HepG2 (cell line): ENCODE results near the gene IL22RA1. TPM values are rescaled to one million over a fixed set of nuclear protein-coding genes. Genes with fewer than 3 reads are reported as not detected.

Experiments
- ARNTL ChIP-seq: sonication (generic); formaldehyde crosslinking; IDR thresholded peaks from 2 replicates; pipeline ENCODE4 v1.4.0; 2020; ENCODE audit warnings: mild to moderate bottlenecking, missing genetic modification reagents
- EZH2 ChIP-seq: conservative IDR thresholded peaks from 2 replicates; pipeline ENCODE4 v1.6.1; 2012; ENCODE audit warnings: mild to moderate bottlenecking, low read depth, low read length, moderate library complexity
- HDAC1 ChIP-seq: sonication (generic); formaldehyde crosslinking; IDR thresholded peaks from 2 replicates; pipeline ENCODE4 v1.5.1; 2020; ENCODE audit warnings: mild to moderate bottlenecking, missing genetic modification reagents
- HNRNPL ChIP-seq: fragments of 200-400 bp; formaldehyde crosslinking; IDR thresholded peaks from 2 replicates; pipeline ENCODE4 v1.6.1; 2017; ENCODE audit warnings: mild to moderate bottlenecking, low read depth, low read length
- MYC ChIP-seq: sonication (generic); formaldehyde crosslinking; IDR thresholded peaks from 2 replicates; pipeline ENCODE4 v1.9.0; 2021; ENCODE audit warnings: missing genetic modification reagents, borderline replicate concordance
- REL ChIP-seq: sonication (generic); formaldehyde crosslinking; conservative IDR thresholded peaks from 2 replicates; pipeline ENCODE4 v1.8.0; 2022; ENCODE audit warnings: mild to moderate bottlenecking, missing genetic modification reagents, moderate library complexity
- SIN3A ChIP-seq: IDR thresholded peaks from 2 replicates; pipeline ENCODE4 v1.6.1; 2011; ENCODE audit warnings: low read depth, mild to moderate bottlenecking, control low read depth, low read length, borderline replicate concordance
- SIX4 ChIP-seq: sonication (generic); formaldehyde crosslinking; IDR thresholded peaks from 2 replicates; pipeline ENCODE4 v1.4.0; 2020; ENCODE audit warnings: missing genetic modification reagents
- SOX5 ChIP-seq: IDR thresholded peaks from 2 replicates; pipeline ENCODE4 v1.6.1; 2016; ENCODE audit warnings: borderline replicate concordance
- SP1 ChIP-seq, 2 experiments: fragments of 450-650 bp in 1 of 2; sonication (generic) in 1 of 2; formaldehyde crosslinking in 1 of 2; IDR thresholded peaks; 2 replicates each; pipeline versions ENCODE4 v1.4.0 to v1.6.1; 2016 to 2020; ENCODE audit warnings: missing genetic modification reagents in 1 of 2
- SRF ChIP-seq: IDR thresholded peaks from 2 replicates; pipeline ENCODE4 v1.6.1; 2011; ENCODE audit warnings: mild to moderate bottlenecking, low read depth, low read length, moderate library complexity
- TARDBP ChIP-seq: sonication (generic); formaldehyde crosslinking; IDR thresholded peaks from 2 replicates; pipeline ENCODE4 v1.8.0; 2022; ENCODE audit warnings: mild to moderate bottlenecking, missing genetic modification reagents
- TEAD3 ChIP-seq: optimal IDR thresholded peaks from 2 replicates; pipeline ENCODE3; 2016; ENCODE audit warnings: borderline replicate concordance
- TOPORS ChIP-seq: sonication (generic); formaldehyde crosslinking; IDR thresholded peaks from 2 replicates; pipeline ENCODE4 v1.8.0; 2023; ENCODE audit warnings: mild to moderate bottlenecking, missing genetic modification reagents
- ZNF207 ChIP-seq: fragments of 450-650 bp; IDR thresholded peaks from 2 replicates; pipeline ENCODE4 v1.6.1; 2016; ENCODE audit warnings: antibody characterized with exemption, borderline replicate concordance
- ZNF431 ChIP-seq: sonication (generic); formaldehyde crosslinking; IDR thresholded peaks from 2 replicates; pipeline ENCODE4 v1.9.0; 2022; ENCODE audit warnings: missing genetic modification reagents, low read depth, mild to moderate bottlenecking, borderline replicate concordance
- ZSCAN31 ChIP-seq: sonication (generic); formaldehyde crosslinking; IDR thresholded peaks from 2 replicates; pipeline ENCODE4 v1.5.0; 2020; ENCODE audit warnings: low read depth, mild to moderate bottlenecking, missing genetic modification reagents
- polyA plus RNA-seq, 8 experiments: library from polyadenylated mRNA; depleted of rRNA in 3 of 8; stranded (reverse) in 7 of 8; unstranded in 1 of 8; fragments of >200 nt; fragmentation: Illumina TruSeq in 4 of 8; extraction: Trizol in 4 of 8; gene quantifications; 2 replicates each; pipeline versions ENCODE4 v1.2.1 to v1.2.3, GENCODE V29; 2011 to 2016; ENCODE audit warnings: low read depth in 4 of 8, missing spikeins in 1 of 8, mixed read lengths in 1 of 8; ENCODE audit not compliant: insufficient read depth in 1 of 8
- total RNA-seq, 5 experiments: library from RNA; depleted of rRNA; stranded (reverse); fragments of >200 nt; fragmentation: Illumina TruSeq; extraction: Trizol; gene quantifications; 2 replicates each; pipeline ENCODE4 v1.2.3, GENCODE V29; 2016; ENCODE audit warnings: low read depth in 1 of 5
- TF ChIP-seq, protein P1 (sequence below): IDR thresholded peaks from 2 replicates; pipeline ENCODE4 v1.6.1; 2012; ENCODE audit warnings: inconsistent platforms
- TF ChIP-seq, protein P2 (sequence below): IDR thresholded peaks from 2 replicates; pipeline ENCODE4 v1.6.1; 2016; ENCODE audit warnings: control low read depth
- TF ChIP-seq, protein P3 (sequence below): sonication (generic); formaldehyde crosslinking; IDR thresholded peaks from 2 replicates; pipeline ENCODE4 v1.4.0; 2020; ENCODE audit warnings: missing genetic modification reagents
- TF ChIP-seq, protein P4 (sequence below): sonication (generic); formaldehyde crosslinking; IDR thresholded peaks from 2 replicates; pipeline ENCODE4 v1.4.0; 2020; ENCODE audit warnings: missing genetic modification reagents
- TF ChIP-seq, protein P5 (sequence below): sonication (generic); formaldehyde crosslinking; IDR thresholded peaks from 2 replicates; pipeline ENCODE4 v1.4.0; 2020; ENCODE audit warnings: mild to moderate bottlenecking, missing genetic modification reagents

The IL22RA1 gene
- total and polyA plus RNA-seq, 2 of the 13 experiments (the other 11 are each of a cell fraction or from before 2014, with no cell fraction given), result 4.4 to 10.2 TPM

DNA sequence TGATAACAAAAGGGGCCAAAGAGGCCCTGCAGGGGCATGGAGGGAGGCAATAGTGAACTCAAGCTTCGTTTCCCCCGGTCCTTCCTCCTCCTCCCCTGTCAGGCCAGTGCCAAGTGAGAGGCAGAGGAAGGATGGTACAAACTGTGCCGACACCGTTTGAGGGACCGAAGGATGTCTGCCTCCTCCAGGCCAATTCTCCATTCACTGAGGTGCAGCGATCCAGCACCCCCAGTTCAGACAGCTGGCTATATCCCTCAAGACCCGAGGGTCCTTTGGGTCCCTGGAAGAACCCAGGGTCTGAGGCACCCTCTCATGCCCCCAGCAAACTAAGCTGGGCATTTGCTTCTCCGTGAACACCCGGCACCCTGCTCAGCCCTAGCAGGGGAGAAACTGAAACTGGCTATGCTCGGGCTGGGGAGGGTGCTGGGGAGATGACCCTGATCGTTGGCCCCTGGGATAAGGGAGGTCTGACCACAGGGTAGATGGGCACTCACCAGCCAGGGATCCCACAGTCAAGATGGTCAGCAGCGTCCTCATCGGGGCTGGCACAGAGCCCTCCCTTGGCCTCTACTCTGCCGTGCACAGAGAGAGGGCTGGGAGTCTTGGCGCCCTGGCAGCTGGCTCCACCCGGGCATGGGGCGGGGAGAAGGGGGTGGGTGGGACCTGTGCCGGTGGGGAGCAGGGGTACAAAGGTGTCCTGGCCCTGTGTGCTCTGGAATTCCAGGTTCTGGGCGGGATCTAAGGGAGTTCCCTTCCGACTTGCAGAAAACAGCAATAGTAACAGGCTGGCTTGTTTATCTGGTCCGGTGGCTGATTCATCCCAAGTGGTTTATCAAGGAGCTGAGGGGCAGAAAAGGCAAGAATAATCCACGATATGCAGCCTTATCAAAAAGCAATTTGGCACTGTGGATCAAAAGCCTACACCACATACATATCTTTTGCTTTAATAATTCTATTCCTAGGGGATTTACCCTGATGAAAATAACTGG is at the start of gene IL22RA1 (continued):
- TF ChIP-seq, protein P1, sequence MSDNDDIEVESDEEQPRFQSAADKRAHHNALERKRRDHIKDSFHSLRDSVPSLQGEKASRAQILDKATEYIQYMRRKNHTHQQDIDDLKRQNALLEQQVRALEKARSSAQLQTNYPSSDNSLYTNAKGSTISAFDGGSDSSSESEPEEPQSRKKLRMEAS, result no peak
- TF ChIP-seq TARDBP (CRISPR knock-in tag), result peak; percentile 47; the same call in 1 of the 2 replicates
- TF ChIP-seq SIX4 (CRISPR knock-in tag), result no peak
- TF ChIP-seq MYC (CRISPR knock-in tag), result peak; percentile 37; the same call in 1 of the 2 replicates
- TF ChIP-seq SIN3A, result peak; percentile 54; the same call in 1 of the 2 replicates
- TF ChIP-seq, protein P2, sequence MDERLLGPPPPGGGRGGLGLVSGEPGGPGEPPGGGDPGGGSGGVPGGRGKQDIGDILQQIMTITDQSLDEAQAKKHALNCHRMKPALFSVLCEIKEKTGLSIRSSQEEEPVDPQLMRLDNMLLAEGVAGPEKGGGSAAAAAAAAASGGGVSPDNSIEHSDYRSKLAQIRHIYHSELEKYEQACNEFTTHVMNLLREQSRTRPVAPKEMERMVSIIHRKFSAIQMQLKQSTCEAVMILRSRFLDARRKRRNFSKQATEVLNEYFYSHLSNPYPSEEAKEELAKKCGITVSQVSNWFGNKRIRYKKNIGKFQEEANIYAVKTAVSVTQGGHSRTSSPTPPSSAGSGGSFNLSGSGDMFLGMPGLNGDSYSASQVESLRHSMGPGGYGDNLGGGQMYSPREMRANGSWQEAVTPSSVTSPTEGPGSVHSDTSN (CRISPR knock-in tag), result no peak
- peak; percentile 63 for TF ChIP-seq HDAC1 (CRISPR knock-in tag)
- no peak for TF ChIP-seq SP1 (IDR thresholded peaks at IDR 0.05)
- TF ChIP-seq SP1 (CRISPR knock-in tag; IDR thresholded peaks at IDR 0.05), result peak; percentile 7; the same call in 1 of the 2 replicates
- TF ChIP-seq, protein P3, sequence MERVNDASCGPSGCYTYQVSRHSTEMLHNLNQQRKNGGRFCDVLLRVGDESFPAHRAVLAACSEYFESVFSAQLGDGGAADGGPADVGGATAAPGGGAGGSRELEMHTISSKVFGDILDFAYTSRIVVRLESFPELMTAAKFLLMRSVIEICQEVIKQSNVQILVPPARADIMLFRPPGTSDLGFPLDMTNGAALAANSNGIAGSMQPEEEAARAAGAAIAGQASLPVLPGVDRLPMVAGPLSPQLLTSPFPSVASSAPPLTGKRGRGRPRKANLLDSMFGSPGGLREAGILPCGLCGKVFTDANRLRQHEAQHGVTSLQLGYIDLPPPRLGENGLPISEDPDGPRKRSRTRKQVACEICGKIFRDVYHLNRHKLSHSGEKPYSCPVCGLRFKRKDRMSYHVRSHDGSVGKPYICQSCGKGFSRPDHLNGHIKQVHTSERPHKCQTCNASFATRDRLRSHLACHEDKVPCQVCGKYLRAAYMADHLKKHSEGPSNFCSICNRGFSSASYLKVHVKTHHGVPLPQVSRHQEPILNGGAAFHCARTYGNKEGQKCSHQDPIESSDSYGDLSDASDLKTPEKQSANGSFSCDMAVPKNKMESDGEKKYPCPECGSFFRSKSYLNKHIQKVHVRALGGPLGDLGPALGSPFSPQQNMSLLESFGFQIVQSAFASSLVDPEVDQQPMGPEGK (CRISPR knock-in tag), result peak; percentile 38; the same call in 1 of the 2 replicates
- TF ChIP-seq REL, result no peak
- TF ChIP-seq ZNF431 (CRISPR knock-in tag), result 0 out of 2 replicates have a peak, but pooled peaks have one; percentile 18
- peak; percentile 54; the same call in 1 of the 2 replicates for TF ChIP-seq TOPORS (CRISPR knock-in tag)
- TF ChIP-seq ZNF207, result no peak
- peak; percentile 40 for TF ChIP-seq TEAD3
- 0 out of 2 replicates have a peak, but pooled peaks have one; percentile 31 for TF ChIP-seq ARNTL (CRISPR knock-in tag)
- no peak for TF ChIP-seq SRF
- TF ChIP-seq EZH2, result no peak
- TF ChIP-seq SOX5 (CRISPR knock-in tag), result no peak
- TF ChIP-seq ZSCAN31 (CRISPR knock-in tag), result no peak
- TF ChIP-seq, protein P4, sequence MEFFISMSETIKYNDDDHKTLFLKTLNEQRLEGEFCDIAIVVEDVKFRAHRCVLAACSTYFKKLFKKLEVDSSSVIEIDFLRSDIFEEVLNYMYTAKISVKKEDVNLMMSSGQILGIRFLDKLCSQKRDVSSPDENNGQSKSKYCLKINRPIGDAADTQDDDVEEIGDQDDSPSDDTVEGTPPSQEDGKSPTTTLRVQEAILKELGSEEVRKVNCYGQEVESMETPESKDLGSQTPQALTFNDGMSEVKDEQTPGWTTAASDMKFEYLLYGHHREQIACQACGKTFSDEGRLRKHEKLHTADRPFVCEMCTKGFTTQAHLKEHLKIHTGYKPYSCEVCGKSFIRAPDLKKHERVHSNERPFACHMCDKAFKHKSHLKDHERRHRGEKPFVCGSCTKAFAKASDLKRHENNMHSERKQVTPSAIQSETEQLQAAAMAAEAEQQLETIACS (CRISPR knock-in tag), result no peak
- TF ChIP-seq HNRNPL, result peak; percentile 89
- TF ChIP-seq, protein P5, sequence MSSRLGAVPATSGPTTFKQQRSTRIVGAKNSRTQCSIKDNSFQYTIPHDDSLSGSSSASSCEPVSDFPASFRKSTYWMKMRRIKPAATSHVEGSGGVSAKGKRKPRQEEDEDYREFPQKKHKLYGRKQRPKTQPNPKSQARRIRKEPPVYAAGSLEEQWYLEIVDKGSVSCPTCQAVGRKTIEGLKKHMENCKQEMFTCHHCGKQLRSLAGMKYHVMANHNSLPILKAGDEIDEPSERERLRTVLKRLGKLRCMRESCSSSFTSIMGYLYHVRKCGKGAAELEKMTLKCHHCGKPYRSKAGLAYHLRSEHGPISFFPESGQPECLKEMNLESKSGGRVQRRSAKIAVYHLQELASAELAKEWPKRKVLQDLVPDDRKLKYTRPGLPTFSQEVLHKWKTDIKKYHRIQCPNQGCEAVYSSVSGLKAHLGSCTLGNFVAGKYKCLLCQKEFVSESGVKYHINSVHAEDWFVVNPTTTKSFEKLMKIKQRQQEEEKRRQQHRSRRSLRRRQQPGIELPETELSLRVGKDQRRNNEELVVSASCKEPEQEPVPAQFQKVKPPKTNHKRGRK (CRISPR knock-in tag), result no peak
